Heart left ventricle (tissue), 16 donors: ENCODE measurements around the gene SHKBP1. TPM values are rescaled to one million over a fixed set of nuclear protein-coding genes. Genes with fewer than 3 reads are reported as not detected.

ENCODE experiments used
- ATAC-seq, 4 donors: fragments of 200-7000 bp; cut with Tn5 transposase; one replicate each; pipeline ENCODE4 v1.9.1; 2020 to 2022; ENCODE audit warnings: moderate library complexity in 4 of 4, mild to moderate bottlenecking in 3 of 4, moderate number of reproducible peaks in 1 of 4
- DNase-seq, 5 donors: peaks; one replicate each; pipeline ENCODE4 v3.0.0-alpha.2; 2020
- H3K27ac ChIP-seq, 12 donors: fragments of 200-600 bp; sonication (generic) in 4 of 12; one replicate each; pipeline versions ENCODE4 v1.5.0 to v1.8.0; 2016 to 2022; ENCODE audit warnings: mild to moderate bottlenecking in 2 of 12
- H3K27me3 ChIP-seq, 9 donors: fragments of 200-600 bp; sonication (generic) in 2 of 9; one replicate each; pipeline versions ENCODE4 v1.5.1 to v1.8.0; 2016 to 2022; ENCODE audit warnings: mild to moderate bottlenecking in 3 of 9
- H3K36me3 ChIP-seq, 9 donors: fragments of 200-600 bp; sonication (generic) in 2 of 9; one replicate each; pipeline versions ENCODE4 v1.5.0 to v1.8.0; 2018 to 2022; ENCODE audit warnings: mild to moderate bottlenecking in 2 of 9
- H3K4me1 ChIP-seq, 12 donors: fragments of 200-600 bp; sonication (generic) in 4 of 12; one replicate each; pipeline versions ENCODE4 v1.5.0 to v1.8.0; 2016 to 2022; ENCODE audit warnings: mild to moderate bottlenecking in 3 of 12
- H3K4me3 ChIP-seq, 12 donors: fragments of 200-600 bp; sonication (generic) in 4 of 12; one replicate each; pipeline versions ENCODE4 v1.5.0 to v1.8.0; 2017 to 2022; ENCODE audit warnings: mild to moderate bottlenecking in 9 of 12, moderate library complexity in 4 of 12
- H3K9me3 ChIP-seq, 12 donors: fragments of 200-600 bp; sonication (generic) in 4 of 12; one replicate each; pipeline versions ENCODE4 v1.5.0 to v1.8.0; 2016 to 2022; ENCODE audit warnings: mild to moderate bottlenecking in 1 of 12
- CTCF ChIP-seq, 12 donors: fragments of 200-600 bp; sonication (generic) in 4 of 12; IDR thresholded peaks; one replicate each; pipeline versions ENCODE4 v1.5.0 to v1.8.0; 2018 to 2022; ENCODE audit warnings: antibody characterized with exemption in 12 of 12, mild to moderate bottlenecking in 5 of 12
- POLR2A ChIP-seq, 2 donors: fragments of 450-650 bp; IDR thresholded peaks; one replicate each; pipeline ENCODE4 v1.6.1; 2017; ENCODE audit warnings: antibody characterized with exemption in 2 of 2, mild to moderate bottlenecking in 2 of 2, moderate library complexity in 2 of 2
- WGBS, 4 donors: extraction: QIAGEN DNeasy Blood & Tissue Kit in 2 of 4; methylation state at CpG; one replicate each; pipeline versions ENCODE4 v1.1.5 to v1.1.7; 2013 to 2018; 5-methylcytosine and 5-hydroxymethylcytosine counted together
- intact Hi-C, 10 donors: fragments of 100-400 bp; cut with DNase I; formaldehyde crosslinking; loops; one replicate each; pipeline versions ENCODE4 v1.11.1 to v1.14.2; 2022
- polyA plus RNA-seq, 2 donors: library from polyadenylated mRNA; stranded (reverse); fragments of 200-250 nt; gene quantifications; one replicate each; pipeline ENCODE4 v1.2.3, GENCODE V29; 2013
- total RNA-seq, 9 donors: library from RNA; depleted of rRNA in 2 of 9; stranded (reverse); fragments of >200 nt in 2 of 9; fragmentation: NEBNext Ultra II Directional in 3 of 9; extraction: Animal tissue kit (Norgen Biotek cat#: 25700) in 3 of 9; gene quantifications; one replicate each; pipeline versions ENCODE4 v1.1.0 to v1.2.4, GENCODE V29; 2016 to 2023
- donor health status: ischemic (EF 13 %, LVEDD 7.1; RV severe dilation, severe dysfunction).
- donor health status: healthy with polysubstance abuse.
- donor health status: DM: no; HTN: yes; CAD: no.
- donor health status: DM: no; HTN: no; CAD: no.
- donor health status: ischemic (EF 25% LVEDD 6.9; RV normal size, moderate dysfunction).
- donor health status: ischemic (EF 25% LVEDD 5.7; RV mildly dilated, moderate dysfunction).
- donor health status: healthy.
- donor health status: DM: yes; HTN: yes; CAD: no.
- donor health status: ischemic (EF 35%, LVEDD 5.7; RV mildly dilated, moderate dysfunction).
- donor health status: nonischemic (EF 11% LVEDD 7.7; RV severe dilation, severe dysfunction).
- donor health status: DM: yes; HTN: yes; CAD: no.
- donor health status: PGD.
- donor health status: ischemic (EF 29% LVEDD 5.4; RV normal size, mild dysfunction).
- donor health status: nonischemic (EF 23%, LVEDD 6.1; RV moderate dilation, normal function).

Gene SHKBP1
- total and polyA plus RNA-seq, 11 donors, result 16.4 to 52.8 (median 22.7) TPM

GRCh38 chr19:40570313-40571004 lies 6.2 kb upstream of the SHKBP1 start:
- DNase-seq (peak; percentile 98 to 100 (median 100)), ATAC-seq (peak; percentile 97 to 98 (median 98))
- H3K4me3 ChIP-seq, result peak overlapping the region in 10 of 12 donors; percentile 27 to 58 (median 46)
- H3K4me1 ChIP-seq, result peaks cover 0 to 20% (median 9%) of the 10 kb centered on the region in 12 donors
- TF ChIP-seq POLR2A (IDR thresholded peaks at IDR 0.05), result peak in 1 of 2 donors; percentile 46
- TF ChIP-seq CTCF (IDR thresholded peaks at IDR 0.05), result peak in 3 of 12 donors; percentile 28 to 47 (median 40)
- H3K9me3 ChIP-seq, result no peaks in the 10 kb centered on the region
- WGBS, 4 donors, result 1 to 2% (median 1%) methylated on average over 32 to 53 of the region's 53 CpGs
- intact Hi-C loops, result no loop called here
- H3K36me3 ChIP-seq, result no peaks in the 10 kb centered on the region
- H3K27ac ChIP-seq, result peak overlapping the region in 4 of 12 donors; percentile 22 to 63 (median 38)
- H3K27me3 ChIP-seq, result peaks cover 4 to 36% (median 29%) of the 10 kb centered on the region in 9 donors

GRCh38 chr19:40571005-40571318 lies 5.7 kb upstream of the SHKBP1 start:
- intact Hi-C loops, result no loop called here
- DNase-seq (no peak), ATAC-seq (no peak)
- TF ChIP-seq POLR2A (IDR thresholded peaks at IDR 0.05) (no peak), CTCF (IDR thresholded peaks at IDR 0.05) (peak in 1 of 12 donors; percentile 8)
- Histone ChIP-seq H3K27me3 (peaks cover 4 to 31% (median 24%) of the 10 kb centered on the region in 9 donors), H3K27ac (peak overlapping the region in 2 of 12 donors; percentile 39 to 63), H3K9me3 (no peaks in the 10 kb centered on the region), H3K4me3 (peak overlapping the region in 4 of 12 donors; percentile 20 to 50 (median 45)), H3K4me1 (peaks cover 0 to 20% (median 9%) of the 10 kb centered on the region in 12 donors), H3K36me3 (no peaks in the 10 kb centered on the region)
- WGBS, 4 donors, result 12 to 35% (median 25%) methylated on average over 3 of the region's 3 CpGs

DNA sequence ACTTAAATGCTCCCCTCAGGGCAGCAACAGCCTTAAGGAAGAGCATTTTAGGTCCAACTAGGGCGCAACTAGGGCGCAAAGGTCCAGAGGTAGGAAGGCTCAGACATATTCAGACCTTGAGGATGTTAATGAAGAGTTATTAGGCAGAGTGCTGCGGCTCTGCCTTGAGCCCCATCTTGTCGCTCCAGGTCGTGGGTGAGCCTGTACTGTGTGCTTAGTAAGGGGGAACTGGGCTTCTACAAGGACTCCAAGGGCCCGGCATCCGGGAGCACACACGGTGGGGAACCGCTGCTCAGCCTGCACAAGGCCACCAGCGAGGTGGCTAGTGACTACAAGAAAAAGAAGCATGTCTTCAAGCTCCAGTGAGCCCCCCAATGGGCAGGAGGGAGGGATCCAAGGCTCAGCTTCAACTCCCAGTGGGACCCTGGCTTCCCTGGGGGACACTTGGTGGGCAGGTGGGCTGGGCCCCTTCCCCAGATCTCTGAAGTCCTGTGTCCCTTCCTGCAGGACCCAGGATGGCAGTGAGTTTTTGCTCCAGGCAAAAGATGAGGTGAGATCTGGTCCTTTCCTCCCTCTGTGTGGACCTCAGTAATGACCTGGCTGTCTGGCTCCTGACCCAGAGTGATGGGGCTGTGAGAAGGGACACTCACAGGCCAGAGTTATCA lies 4.7 kb upstream of the SHKBP1 start:
- Histone ChIP-seq H3K27me3 (peaks cover 4 to 22% (median 15%) of the 10 kb centered on the region in 9 donors), H3K4me1 (peaks cover 0 to 23% (median 9%) of the 10 kb centered on the region in 12 donors), H3K36me3 (no peaks in the 10 kb centered on the region), H3K27ac (no peak overlapping the region), H3K9me3 (no peaks in the 10 kb centered on the region), H3K4me3 (no peak overlapping the region)
- DNase-seq (peak in 1 of 5 donors; percentile 43), ATAC-seq (no peak)
- 80 to 90% (median 83%) methylated on average over 8 to 10 of the region's 10 CpGs for WGBS, 4 donors
- intact Hi-C loops, result no loop called here
- no peak for TF ChIP-seq POLR2A (IDR thresholded peaks at IDR 0.05)
- no peak for TF ChIP-seq CTCF (IDR thresholded peaks at IDR 0.05)

GRCh38 chr19:40575326-40575725 lies 1.3 kb upstream of the SHKBP1 start:
- H3K9me3 ChIP-seq, result no peaks in the 10 kb centered on the region
- DNase-seq (no peak), ATAC-seq (no peak)
- peaks cover 0 to 34% (median 9%) of the 10 kb centered on the region in 12 donors for H3K4me1 ChIP-seq
- H3K36me3 ChIP-seq, result peaks cover 0 to 17% (median 3%) of the 10 kb centered on the region in 9 donors
- TF ChIP-seq POLR2A (IDR thresholded peaks at IDR 0.05), result no peak
- no peak for TF ChIP-seq CTCF (IDR thresholded peaks at IDR 0.05)
- H3K27me3 ChIP-seq, result no peaks in the 10 kb centered on the region
- no peak overlapping the region for H3K4me3 ChIP-seq
- intact Hi-C loops, result loop anchor here in 3 of 10 donors (2.0 to 5.0 kb wide), 3 partner anchors 27 to 48 kb away; no protein-coding TSS in a partner anchor
- H3K27ac ChIP-seq, result no peak overlapping the region
- WGBS, 4 donors, result 62 to 78% (median 76%) methylated on average over 18 of the region's 18 CpGs
